ENCODE data around the gene SNRNP25. TPM values are rescaled to one million over a fixed set of nuclear protein-coding genes. Genes with fewer than 3 reads are reported as not detected.

SNRNP25 gene
- total and polyA plus RNA-seq, 9 of the 15 experiments (the other 6 are each of a cell fraction or from before 2014, with no cell fraction given) = 59.0 to 176 (median 108) TPM

DNA sequence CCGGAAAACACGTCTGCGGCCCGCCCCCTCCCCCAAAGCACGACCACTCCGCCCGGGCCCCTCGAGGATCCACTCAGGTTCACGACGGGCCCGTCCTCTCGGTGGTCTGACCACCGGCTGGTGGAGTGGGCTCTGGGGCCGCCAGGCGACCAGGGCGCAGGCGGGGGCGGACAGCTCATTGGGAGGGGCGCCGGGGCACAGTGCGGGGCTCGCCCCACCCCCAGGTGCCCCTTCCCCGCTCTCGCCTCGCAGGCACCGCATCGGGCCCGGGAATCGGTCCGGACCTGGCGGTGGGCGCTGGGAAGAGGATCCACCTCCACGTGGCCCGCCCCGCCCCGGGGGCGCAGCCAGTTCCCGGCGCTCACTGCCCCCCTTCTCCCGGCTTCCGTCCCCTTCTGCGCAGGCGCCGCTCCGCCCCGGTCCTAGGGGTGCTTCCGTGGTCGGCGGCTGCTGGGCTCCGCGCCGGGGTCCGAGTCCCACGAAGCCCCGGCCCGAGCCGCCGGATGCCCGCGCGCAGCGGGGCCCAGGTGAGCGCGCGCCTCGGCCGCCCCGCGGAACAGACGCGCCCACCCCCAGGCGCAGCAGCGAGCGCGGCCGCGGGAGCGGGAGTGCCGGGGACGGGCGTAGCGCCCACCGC lies 24.3 kb downstream of the SNRNP25 start, which contains the start of gene MPG (continued):
- TF ChIP-seq, protein P1, sequence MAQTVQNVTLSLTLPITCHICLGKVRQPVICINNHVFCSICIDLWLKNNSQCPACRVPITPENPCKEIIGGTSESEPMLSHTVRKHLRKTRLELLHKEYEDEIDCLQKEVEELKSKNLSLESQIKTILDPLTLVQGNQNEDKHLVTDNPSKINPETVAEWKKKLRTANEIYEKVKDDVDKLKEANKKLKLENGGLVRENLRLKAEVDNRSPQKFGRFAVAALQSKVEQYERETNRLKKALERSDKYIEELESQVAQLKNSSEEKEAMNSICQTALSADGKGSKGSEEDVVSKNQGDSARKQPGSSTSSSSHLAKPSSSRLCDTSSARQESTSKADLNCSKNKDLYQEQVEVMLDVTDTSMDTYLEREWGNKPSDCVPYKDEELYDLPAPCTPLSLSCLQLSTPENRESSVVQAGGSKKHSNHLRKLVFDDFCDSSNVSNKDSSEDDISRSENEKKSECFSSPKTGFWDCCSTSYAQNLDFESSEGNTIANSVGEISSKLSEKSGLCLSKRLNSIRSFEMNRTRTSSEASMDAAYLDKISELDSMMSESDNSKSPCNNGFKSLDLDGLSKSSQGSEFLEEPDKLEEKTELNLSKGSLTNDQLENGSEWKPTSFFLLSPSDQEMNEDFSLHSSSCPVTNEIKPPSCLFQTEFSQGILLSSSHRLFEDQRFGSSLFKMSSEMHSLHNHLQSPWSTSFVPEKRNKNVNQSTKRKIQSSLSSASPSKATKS (CRISPR knock-in tag; IDR thresholded peaks at IDR 0.05) = no peak
- TF ChIP-seq HNRNPLL (IDR thresholded peaks at IDR 0.05; ENCODE audit: low read depth, low read length, poor library complexity, severe bottlenecking) (no peak), ZBTB1 (CRISPR knock-in tag; IDR thresholded peaks at IDR 0.05; ENCODE audit: borderline replicate concordance, low read depth) (no peak), NEUROD1 (IDR thresholded peaks at IDR 0.05; ENCODE audit: borderline replicate concordance, low read depth, low read length, partially characterized antibody) (no peak), MYBL2 (IDR thresholded peaks at IDR 0.05; ENCODE audit: low read depth) (no peak), MYBL2 (CRISPR knock-in tag; IDR thresholded peaks at IDR 0.05; ENCODE audit: borderline replicate concordance) (no peak), KLF6 (CRISPR knock-in tag; IDR thresholded peaks at IDR 0.05; ENCODE audit: borderline replicate concordance) (no peak), SNIP1 (IDR thresholded peaks at IDR 0.05; ENCODE audit: low read depth) (no peak), MIER1 (IDR thresholded peaks at IDR 0.05; ENCODE audit: low read depth) (no peak), HDAC6 (IDR thresholded peaks at IDR 0.05; ENCODE audit: low read depth, low read length) (no peak), MEIS2 (IDR thresholded peaks at IDR 0.05; ENCODE audit: partially characterized antibody) (peak; percentile 40), ZFX (CRISPR knock-in tag; IDR thresholded peaks at IDR 0.05) (peak; percentile 58)
- TF ChIP-seq, protein P2, sequence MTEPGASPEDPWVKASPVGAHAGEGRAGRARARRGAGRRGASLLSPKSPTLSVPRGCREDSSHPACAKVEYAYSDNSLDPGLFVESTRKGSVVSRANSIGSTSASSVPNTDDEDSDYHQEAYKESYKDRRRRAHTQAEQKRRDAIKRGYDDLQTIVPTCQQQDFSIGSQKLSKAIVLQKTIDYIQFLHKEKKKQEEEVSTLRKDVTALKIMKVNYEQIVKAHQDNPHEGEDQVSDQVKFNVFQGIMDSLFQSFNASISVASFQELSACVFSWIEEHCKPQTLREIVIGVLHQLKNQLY (CRISPR knock-in tag; conservative IDR thresholded peaks at IDR 0.05) = no peak
- TF ChIP-seq, protein P3, sequence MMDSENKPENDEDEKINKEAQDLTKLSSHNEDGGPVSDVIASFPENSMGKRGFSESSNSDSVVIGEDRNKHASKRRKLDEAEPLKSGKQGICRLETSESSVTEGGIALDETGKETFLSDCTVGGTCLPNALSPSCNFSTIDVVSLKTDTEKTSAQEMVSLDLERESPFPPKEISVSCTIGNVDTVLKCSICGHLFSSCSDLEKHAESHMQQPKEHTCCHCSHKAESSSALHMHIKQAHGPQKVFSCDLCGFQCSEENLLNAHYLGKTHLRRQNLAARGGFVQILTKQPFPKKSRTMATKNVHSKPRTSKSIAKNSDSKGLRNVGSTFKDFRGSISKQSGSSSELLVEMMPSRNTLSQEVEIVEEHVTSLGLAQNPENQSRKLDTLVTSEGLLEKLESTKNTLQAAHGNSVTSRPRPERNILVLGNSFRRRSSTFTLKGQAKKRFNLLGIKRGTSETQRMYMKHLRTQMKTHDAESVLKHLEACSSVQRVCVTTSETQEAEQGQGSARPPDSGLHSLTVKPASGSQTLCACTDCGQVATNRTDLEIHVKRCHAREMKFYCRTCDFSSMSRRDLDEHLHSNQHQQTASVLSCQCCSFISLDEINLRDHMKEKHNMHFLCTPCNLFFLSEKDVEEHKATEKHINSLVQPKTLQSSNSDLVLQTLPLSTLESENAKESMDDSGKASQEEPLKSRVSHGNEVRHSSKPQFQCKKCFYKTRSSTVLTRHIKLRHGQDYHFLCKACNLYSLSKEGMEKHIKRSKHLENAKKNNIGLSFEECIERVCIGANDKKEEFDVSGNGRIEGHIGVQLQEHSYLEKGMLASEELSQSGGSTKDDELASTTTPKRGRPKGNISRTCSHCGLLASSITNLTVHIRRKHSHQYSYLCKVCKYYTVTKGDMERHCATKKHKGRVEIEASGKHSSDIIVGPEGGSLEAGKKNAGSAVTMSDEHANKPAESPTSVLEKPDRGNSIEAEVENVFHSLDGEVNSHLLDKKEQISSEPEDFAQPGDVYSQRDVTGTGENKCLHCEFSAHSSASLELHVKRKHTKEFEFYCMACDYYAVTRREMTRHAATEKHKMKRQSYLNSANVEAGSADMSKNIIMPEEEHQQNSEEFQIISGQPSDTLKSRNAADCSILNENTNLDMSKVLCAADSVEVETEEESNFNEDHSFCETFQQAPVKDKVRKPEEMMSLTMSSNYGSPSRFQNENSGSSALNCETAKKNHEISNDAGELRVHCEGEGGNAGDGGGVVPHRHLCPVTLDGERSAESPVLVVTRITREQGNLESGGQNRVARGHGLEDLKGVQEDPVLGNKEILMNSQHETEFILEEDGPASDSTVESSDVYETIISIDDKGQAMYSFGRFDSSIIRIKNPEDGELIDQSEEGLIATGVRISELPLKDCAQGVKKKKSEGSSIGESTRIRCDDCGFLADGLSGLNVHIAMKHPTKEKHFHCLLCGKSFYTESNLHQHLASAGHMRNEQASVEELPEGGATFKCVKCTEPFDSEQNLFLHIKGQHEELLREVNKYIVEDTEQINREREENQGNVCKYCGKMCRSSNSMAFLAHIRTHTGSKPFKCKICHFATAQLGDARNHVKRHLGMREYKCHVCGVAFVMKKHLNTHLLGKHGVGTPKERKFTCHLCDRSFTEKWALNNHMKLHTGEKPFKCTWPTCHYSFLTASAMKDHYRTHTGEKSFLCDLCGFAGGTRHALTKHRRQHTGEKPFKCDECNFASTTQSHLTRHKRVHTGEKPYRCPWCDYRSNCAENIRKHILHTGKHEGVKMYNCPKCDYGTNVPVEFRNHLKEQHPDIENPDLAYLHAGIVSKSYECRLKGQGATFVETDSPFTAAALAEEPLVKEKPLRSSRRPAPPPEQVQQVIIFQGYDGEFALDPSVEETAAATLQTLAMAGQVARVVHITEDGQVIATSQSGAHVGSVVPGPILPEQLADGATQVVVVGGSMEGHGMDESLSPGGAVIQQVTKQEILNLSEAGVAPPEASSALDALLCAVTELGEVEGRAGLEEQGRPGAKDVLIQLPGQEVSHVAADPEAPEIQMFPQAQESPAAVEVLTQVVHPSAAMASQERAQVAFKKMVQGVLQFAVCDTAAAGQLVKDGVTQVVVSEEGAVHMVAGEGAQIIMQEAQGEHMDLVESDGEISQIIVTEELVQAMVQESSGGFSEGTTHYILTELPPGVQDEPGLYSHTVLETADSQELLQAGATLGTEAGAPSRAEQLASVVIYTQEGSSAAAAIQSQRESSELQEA (IDR thresholded peaks at IDR 0.05; ENCODE audit: low read depth) = peak; percentile 83
